Measurements from ENCODE around the gene PTPRN2.

- TF ChIP-seq CTCF (conservative IDR thresholded peaks at IDR 0.05 in 1 of 2, IDR thresholded peaks at IDR 0.05 in 1 of 2; ENCODE audit: extremely low read depth in 1 of 2, insufficient read depth in 1 of 2, low read depth in 1 of 2, low read length in 2 of 2) (no peak), EZH2 (IDR thresholded peaks at IDR 0.05; ENCODE audit: borderline replicate concordance, low read length) (no peak)
Measured at GRCh38 chr7:158246272-158246959, 341.2 kb downstream of the PTPRN2 start.

Data from mammary epithelial cell (primary cell).